ENCODE measurements around the gene RAB25.

DNA sequence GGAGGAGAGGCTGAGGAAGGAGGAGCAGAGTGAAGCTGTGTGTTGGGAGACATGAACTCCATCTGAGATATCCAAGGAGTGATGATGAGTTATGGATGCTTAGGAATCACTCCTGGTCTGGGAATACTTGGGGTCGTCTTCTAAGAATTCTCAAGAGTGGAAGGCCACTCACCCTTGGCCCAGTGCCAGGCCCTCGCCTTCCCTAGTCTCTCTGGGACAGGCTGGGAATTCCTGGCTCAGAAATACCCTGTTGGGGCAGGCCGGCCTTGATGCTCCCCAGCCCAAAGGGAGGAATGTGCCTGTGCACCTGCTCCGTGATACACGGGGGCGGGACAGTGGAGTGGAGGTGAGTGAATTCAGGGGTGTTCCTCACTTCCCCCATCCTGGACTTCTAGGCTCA, 40.9 kb downstream of the RAB25 start:
- no peak for TF ChIP-seq POLR2A (IDR thresholded peaks at IDR 0.05)
- TF ChIP-seq, protein P1, sequence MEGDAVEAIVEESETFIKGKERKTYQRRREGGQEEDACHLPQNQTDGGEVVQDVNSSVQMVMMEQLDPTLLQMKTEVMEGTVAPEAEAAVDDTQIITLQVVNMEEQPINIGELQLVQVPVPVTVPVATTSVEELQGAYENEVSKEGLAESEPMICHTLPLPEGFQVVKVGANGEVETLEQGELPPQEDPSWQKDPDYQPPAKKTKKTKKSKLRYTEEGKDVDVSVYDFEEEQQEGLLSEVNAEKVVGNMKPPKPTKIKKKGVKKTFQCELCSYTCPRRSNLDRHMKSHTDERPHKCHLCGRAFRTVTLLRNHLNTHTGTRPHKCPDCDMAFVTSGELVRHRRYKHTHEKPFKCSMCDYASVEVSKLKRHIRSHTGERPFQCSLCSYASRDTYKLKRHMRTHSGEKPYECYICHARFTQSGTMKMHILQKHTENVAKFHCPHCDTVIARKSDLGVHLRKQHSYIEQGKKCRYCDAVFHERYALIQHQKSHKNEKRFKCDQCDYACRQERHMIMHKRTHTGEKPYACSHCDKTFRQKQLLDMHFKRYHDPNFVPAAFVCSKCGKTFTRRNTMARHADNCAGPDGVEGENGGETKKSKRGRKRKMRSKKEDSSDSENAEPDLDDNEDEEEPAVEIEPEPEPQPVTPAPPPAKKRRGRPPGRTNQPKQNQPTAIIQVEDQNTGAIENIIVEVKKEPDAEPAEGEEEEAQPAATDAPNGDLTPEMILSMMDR (IDR thresholded peaks at IDR 0.05): no peak
